Activated naive CD8-positive, alpha-beta T cell treated with anti-CD3 and anti-CD28 coated beads, Interleukin-2, amount 50 U/mL, for 24 hours (primary cell): Measurements from ENCODE around the gene KIF5C.

Experiments used
- ATAC-seq: fragments of 150-1000 bp; cut with Tn5 transposase; one replicate; pipeline ENCODE4 v1.10.0; 2021
- DNase-seq: peaks from one replicate; pipeline ENCODE4 v3.0.0; 2021
- H3K27ac Mint-ChIP-seq: one replicate; pipeline ENCODE4 v1.8.0; 2021; ENCODE audit warnings: mild to moderate bottlenecking, mixed read lengths
- H3K27me3 Mint-ChIP-seq: one replicate; pipeline ENCODE4 v1.8.0; 2021; ENCODE audit warnings: mixed read lengths
- H3K36me3 Mint-ChIP-seq: one replicate; pipeline ENCODE4 v1.8.0; 2021; ENCODE audit warnings: low read depth, mixed read lengths
- H3K4me1 Mint-ChIP-seq: one replicate; pipeline ENCODE4 v1.8.0; 2021; ENCODE audit warnings: mixed read lengths
- H3K4me3 Mint-ChIP-seq: one replicate; pipeline ENCODE4 v1.8.0; 2021; ENCODE audit warnings: mild to moderate bottlenecking, moderate library complexity, mixed read lengths
- H3K9me3 Mint-ChIP-seq: one replicate; pipeline ENCODE4 v1.8.0; 2021; ENCODE audit warnings: mixed read lengths

Gene KIF5C

DNA sequence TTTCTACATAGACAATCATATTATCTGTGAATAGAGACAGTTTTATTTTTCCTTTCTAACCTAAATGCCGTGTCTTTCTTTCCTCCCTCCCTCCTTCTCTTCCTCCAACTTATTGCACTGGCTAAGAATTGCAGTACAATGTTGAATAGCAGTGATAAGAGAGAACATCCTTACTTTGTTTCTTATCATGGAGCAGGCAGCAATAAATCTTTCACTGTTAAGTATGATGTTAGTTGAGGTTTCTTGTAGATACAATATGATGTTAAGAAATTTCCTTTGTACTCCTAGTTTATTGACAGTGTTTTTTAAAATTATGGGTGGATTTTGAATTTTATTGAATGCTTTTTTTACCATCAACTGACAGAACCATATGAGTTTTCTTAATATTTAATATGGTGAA lies 169.5 kb downstream of the KIF5C start:
- DNase-seq (no peak), ATAC-seq (no peak)
- H3K4me3 Mint-ChIP-seq: no peak overlapping the region
- peaks cover 2% of the 10 kb centered on the region for H3K36me3 Mint-ChIP-seq
- H3K9me3 Mint-ChIP-seq: peaks cover 24% of the 10 kb centered on the region
- no peak overlapping the region for H3K27ac Mint-ChIP-seq
- no peaks in the 10 kb centered on the region for H3K4me1 Mint-ChIP-seq
- H3K27me3 Mint-ChIP-seq: peaks cover 24% of the 10 kb centered on the region

DNA sequence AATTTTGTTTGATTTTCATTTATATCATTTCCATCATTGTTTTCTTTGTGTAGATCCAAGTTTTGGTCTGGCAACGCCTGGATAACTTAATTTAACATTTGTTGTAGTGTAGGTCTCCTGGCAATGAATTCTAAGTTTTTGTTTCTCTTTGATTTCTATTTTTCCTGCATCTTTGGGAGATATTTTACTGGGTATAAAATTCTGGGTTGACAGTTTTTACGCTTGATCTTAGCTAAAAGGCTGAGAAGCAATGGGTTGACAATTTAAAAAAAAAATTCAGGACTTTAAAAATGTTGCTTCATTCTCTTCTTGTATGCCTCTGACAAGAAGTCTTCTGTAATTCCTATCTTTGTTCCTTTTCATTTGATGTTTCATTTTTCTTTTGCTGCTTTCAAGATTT lies 172.1 kb downstream of the KIF5C start:
- Mint-ChIP-seq H3K4me1 (no peaks in the 10 kb centered on the region), H3K4me3 (no peak overlapping the region), H3K36me3 (peaks cover 2% of the 10 kb centered on the region), H3K9me3 (peaks cover 24% of the 10 kb centered on the region), H3K27ac (no peak overlapping the region), H3K27me3 (peaks cover 9% of the 10 kb centered on the region)
- no peak for DNase-seq
- ATAC-seq: no peak

- Mint-ChIP-seq H3K27me3 (peaks cover 13% of the 10 kb centered on the region), H3K27ac (no peak overlapping the region), H3K36me3 (peaks cover 2% of the 10 kb centered on the region), H3K4me3 (no peak overlapping the region), H3K4me1 (no peaks in the 10 kb centered on the region), H3K9me3 (peaks cover 24% of the 10 kb centered on the region)
- no peak for DNase-seq
- ATAC-seq: no peak
Measured at GRCh38 chr2:149049142-149049541, 174.1 kb downstream of the KIF5C start.

DNA sequence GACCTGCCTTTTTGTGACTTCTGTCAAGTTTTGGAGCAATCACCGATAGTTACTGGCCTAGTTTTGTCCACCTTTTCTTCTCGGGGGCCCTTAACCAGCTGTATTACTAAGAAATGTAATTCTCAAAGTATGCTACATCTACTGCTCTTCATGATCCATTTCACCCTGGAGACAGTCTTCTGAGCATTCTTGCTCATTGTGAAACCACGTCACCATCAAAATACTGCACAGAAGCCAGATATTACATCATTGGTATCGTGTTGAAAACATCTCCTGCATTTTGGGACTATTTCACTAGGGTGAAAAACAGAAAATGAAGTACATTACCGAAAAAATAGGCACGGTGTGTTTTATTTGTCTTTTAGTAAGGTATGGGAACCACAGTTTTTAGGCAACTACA lies 175.2 kb downstream of the KIF5C start:
- Mint-ChIP-seq H3K4me3 (no peak overlapping the region), H3K36me3 (peaks cover 2% of the 10 kb centered on the region), H3K4me1 (no peaks in the 10 kb centered on the region), H3K27me3 (peaks cover 16% of the 10 kb centered on the region), H3K27ac (no peak overlapping the region), H3K9me3 (peaks cover 18% of the 10 kb centered on the region)
- ATAC-seq: no peak
- no peak for DNase-seq

DNA sequence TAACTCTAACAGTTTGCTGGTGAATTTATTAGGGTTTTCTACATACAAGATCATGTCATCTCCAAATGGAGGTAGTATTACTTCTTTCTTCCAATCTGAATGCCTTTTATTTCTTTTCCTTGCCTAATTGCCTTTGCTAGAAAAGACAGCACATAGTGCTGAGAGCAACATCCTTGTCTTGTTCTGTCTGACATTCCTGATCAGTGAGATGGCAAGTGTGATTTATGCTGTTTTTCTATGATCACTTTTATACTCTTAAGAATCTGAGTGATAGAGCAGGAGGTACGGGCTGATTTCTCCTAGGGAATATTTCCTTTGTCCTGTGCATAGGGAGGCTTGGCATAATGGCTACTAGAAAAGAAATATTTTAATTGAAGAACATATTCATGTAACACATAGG lies 180.7 kb downstream of the KIF5C start:
- H3K36me3 Mint-ChIP-seq: no peaks in the 10 kb centered on the region
- no peaks in the 10 kb centered on the region for H3K9me3 Mint-ChIP-seq
- H3K27ac Mint-ChIP-seq: no peak overlapping the region
- peaks cover 16% of the 10 kb centered on the region for H3K27me3 Mint-ChIP-seq
- ATAC-seq: no peak
- no peak overlapping the region for H3K4me3 Mint-ChIP-seq
- DNase-seq: no peak
- no peaks in the 10 kb centered on the region for H3K4me1 Mint-ChIP-seq

DNA sequence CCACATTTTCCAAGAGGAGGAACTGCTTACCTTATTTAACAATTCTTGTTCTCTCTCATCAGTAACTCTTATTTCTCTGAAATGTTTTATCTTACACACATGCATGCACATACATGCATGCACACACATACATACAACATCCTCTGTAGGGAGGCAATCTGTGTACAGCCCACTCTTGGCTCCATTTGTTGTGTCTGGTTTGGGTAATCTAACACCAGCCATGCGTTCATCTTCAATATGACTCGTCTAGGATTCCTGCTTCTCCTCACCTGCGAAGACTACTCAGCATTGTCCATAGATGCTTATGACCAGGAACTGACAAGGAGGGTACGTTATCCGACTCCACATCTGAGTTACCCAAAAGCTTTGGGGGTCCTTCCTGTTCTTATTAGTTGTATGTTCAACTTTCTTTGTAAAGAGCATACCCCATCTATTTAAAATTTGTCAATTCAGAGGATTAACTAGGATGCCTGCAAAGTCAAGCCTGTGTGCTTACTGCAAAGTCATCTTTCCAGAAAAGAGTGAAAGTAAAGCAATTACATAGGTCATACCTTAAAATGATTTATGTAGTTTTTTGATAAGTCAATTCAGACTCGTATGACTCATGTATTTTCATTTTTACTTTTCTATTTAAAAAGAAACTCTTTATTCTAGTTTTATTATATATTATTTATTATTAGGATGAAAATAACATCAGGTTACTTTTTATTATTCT lies 181.7 kb downstream of the KIF5C start:
- Mint-ChIP-seq H3K27ac (no peak overlapping the region), H3K36me3 (no peaks in the 10 kb centered on the region), H3K9me3 (no peaks in the 10 kb centered on the region), H3K27me3 (peaks cover 18% of the 10 kb centered on the region), H3K4me3 (no peak overlapping the region), H3K4me1 (no peaks in the 10 kb centered on the region)
- no peak for ATAC-seq
- no peak for DNase-seq

GRCh38 chr2:149057401-149057800 lies 182.4 kb downstream of the KIF5C start:
- Mint-ChIP-seq H3K4me3 (no peak overlapping the region), H3K27me3 (peaks cover 18% of the 10 kb centered on the region), H3K4me1 (no peaks in the 10 kb centered on the region), H3K27ac (no peak overlapping the region), H3K9me3 (no peaks in the 10 kb centered on the region), H3K36me3 (no peaks in the 10 kb centered on the region)
- DNase-seq: no peak
- no peak for ATAC-seq

GRCh38 chr2:149058936-149059335 lies 183.9 kb downstream of the KIF5C start:
- no peaks in the 10 kb centered on the region for H3K4me1 Mint-ChIP-seq
- ATAC-seq (no peak), DNase-seq (no peak)
- no peaks in the 10 kb centered on the region for H3K9me3 Mint-ChIP-seq
- no peak overlapping the region for H3K27ac Mint-ChIP-seq
- H3K36me3 Mint-ChIP-seq: no peaks in the 10 kb centered on the region
- H3K4me3 Mint-ChIP-seq: no peak overlapping the region
- H3K27me3 Mint-ChIP-seq: peaks cover 13% of the 10 kb centered on the region

- DNase-seq (no peak), ATAC-seq (no peak)
- Mint-ChIP-seq H3K36me3 (no peaks in the 10 kb centered on the region), H3K4me1 (no peaks in the 10 kb centered on the region), H3K4me3 (no peak overlapping the region), H3K27ac (no peak overlapping the region), H3K27me3 (peaks cover 12% of the 10 kb centered on the region), H3K9me3 (no peaks in the 10 kb centered on the region)
Measured at GRCh38 chr2:149059822-149060221, 184.8 kb downstream of the KIF5C start.

GRCh38 chr2:149061133-149061745 lies 186.2 kb downstream of the KIF5C start:
- H3K9me3 Mint-ChIP-seq: no peaks in the 10 kb centered on the region
- no peaks in the 10 kb centered on the region for H3K4me1 Mint-ChIP-seq
- ATAC-seq (no peak), DNase-seq (no peak)
- no peak overlapping the region for H3K4me3 Mint-ChIP-seq
- no peaks in the 10 kb centered on the region for H3K36me3 Mint-ChIP-seq
- H3K27me3 Mint-ChIP-seq: peaks cover 8% of the 10 kb centered on the region
- no peak overlapping the region for H3K27ac Mint-ChIP-seq

GRCh38 chr2:149062531-149062930 lies 187.5 kb downstream of the KIF5C start:
- H3K9me3 Mint-ChIP-seq: peaks cover 6% of the 10 kb centered on the region
- no peaks in the 10 kb centered on the region for H3K36me3 Mint-ChIP-seq
- H3K27ac Mint-ChIP-seq: no peak overlapping the region
- ATAC-seq: no peak
- no peak overlapping the region for H3K4me3 Mint-ChIP-seq
- no peak for DNase-seq
- H3K27me3 Mint-ChIP-seq: peaks cover 8% of the 10 kb centered on the region
- no peaks in the 10 kb centered on the region for H3K4me1 Mint-ChIP-seq

GRCh38 chr2:149063177-149063576 lies 188.2 kb downstream of the KIF5C start:
- Mint-ChIP-seq H3K9me3 (peaks cover 6% of the 10 kb centered on the region), H3K4me1 (no peaks in the 10 kb centered on the region), H3K27ac (no peak overlapping the region), H3K27me3 (peaks cover 4% of the 10 kb centered on the region), H3K36me3 (no peaks in the 10 kb centered on the region), H3K4me3 (no peak overlapping the region)
- DNase-seq (no peak), ATAC-seq (no peak)

DNA sequence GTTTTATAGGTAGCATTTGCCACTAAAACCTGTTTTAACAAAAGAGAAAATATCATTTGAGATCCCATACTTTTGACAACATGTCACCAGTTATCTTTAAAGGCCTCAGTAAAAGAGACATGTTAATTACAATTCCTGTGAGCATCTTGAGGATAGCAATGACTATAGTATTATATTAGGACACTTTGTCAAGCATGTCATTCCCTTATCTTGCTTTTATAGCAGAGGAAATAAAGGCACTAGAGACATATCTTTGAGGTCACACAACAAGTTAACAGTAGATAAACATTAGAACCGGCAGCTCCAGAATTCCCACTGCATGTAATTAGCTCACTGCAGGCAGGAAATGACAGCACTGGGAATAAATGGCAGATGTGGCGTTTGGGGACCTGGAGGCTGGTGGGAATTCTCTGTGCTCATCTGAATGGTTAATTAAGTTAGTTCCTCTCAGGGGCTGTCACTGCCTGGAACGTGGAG lies 189.4 kb downstream of the KIF5C start:
- no peak overlapping the region for H3K4me3 Mint-ChIP-seq
- H3K9me3 Mint-ChIP-seq: peaks cover 6% of the 10 kb centered on the region
- DNase-seq (no peak), ATAC-seq (no peak)
- peaks cover 9% of the 10 kb centered on the region for H3K4me1 Mint-ChIP-seq
- H3K27me3 Mint-ChIP-seq: peaks cover 2% of the 10 kb centered on the region
- H3K36me3 Mint-ChIP-seq: no peaks in the 10 kb centered on the region
- H3K27ac Mint-ChIP-seq: no peak overlapping the region

DNA sequence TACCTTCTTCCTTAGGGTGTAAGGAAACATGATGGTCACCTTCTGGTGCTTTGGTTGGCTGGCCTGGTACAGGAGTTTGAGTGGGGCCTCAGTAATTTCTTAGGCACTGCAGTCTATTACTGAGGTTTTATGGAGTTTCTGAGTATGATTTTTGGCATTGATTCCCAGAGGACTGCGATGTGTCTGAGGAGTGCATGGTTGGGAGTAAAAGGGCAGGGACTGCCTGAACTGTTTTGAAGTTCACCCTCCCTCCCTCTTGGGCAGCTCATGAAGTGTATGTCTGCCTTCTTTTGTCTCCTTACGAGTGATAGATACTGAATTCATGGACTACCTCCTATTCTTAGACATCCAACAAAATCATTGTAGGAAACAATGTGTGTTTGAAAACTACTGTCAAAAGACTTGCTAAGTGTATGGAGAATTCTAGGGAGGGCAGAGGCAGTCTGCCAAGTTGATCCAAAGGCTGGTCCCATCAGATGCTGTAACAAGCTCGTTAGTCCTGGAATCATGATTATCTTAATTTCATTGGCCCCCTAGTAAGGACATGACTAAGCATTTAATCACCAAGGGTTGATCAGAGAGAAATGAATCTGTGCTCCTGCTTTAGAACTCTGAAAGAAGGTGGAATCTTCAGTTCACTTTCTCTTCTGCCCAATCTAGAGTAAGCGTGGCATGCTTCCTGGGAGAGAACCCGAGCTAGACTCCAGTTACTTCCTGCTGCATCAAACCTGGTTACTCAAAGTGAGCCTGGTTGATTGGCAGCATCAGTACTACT lies 190.0 kb downstream of the KIF5C start:
- Mint-ChIP-seq H3K4me3 (no peak overlapping the region), H3K9me3 (peaks cover 6% of the 10 kb centered on the region), H3K27me3 (peaks cover 5% of the 10 kb centered on the region), H3K27ac (no peak overlapping the region), H3K4me1 (peaks cover 16% of the 10 kb centered on the region), H3K36me3 (no peaks in the 10 kb centered on the region)
- ATAC-seq (no peak), DNase-seq (no peak)
